ENCODE results near the gene MAGEA9B.
"Not testable (repeated sequence)": the region's sequence is repeated elsewhere in the genome, so short reads cannot be mapped to it uniquely, and the experiment has no call there.

The MAGEA9B gene

GRCh38 chrX:149572743-149573142 lies 14.5 kb downstream of the MAGEA9B start:
- DNase-seq (ENCODE audit: low spot score) = no peak
- TF ChIP-seq, protein P1, sequence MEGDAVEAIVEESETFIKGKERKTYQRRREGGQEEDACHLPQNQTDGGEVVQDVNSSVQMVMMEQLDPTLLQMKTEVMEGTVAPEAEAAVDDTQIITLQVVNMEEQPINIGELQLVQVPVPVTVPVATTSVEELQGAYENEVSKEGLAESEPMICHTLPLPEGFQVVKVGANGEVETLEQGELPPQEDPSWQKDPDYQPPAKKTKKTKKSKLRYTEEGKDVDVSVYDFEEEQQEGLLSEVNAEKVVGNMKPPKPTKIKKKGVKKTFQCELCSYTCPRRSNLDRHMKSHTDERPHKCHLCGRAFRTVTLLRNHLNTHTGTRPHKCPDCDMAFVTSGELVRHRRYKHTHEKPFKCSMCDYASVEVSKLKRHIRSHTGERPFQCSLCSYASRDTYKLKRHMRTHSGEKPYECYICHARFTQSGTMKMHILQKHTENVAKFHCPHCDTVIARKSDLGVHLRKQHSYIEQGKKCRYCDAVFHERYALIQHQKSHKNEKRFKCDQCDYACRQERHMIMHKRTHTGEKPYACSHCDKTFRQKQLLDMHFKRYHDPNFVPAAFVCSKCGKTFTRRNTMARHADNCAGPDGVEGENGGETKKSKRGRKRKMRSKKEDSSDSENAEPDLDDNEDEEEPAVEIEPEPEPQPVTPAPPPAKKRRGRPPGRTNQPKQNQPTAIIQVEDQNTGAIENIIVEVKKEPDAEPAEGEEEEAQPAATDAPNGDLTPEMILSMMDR (IDR thresholded peaks at IDR 0.05; ENCODE audit: extremely low read depth, missing control alignments) = no peak

DNA sequence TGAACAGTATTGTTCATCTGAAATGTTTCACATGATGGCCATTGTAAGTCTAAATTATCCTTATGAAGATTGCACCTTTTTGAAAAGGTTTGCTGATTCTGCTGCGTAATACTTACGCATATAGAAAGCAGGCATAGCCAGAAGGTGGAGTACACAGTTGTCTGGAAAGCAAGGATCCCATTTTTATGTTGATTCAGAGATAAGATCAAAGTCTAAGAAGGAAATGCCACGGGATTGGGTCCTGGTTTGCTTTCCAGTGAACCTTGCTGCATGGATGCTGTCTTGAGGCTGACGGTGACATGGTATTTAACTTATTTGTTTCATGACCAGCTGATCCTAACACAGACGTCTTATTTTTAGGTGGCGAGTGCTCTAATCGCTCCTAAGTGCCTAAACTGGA lies 15.5 kb downstream of the MAGEA9B start:
- TF ChIP-seq, protein P1 (IDR thresholded peaks at IDR 0.05; ENCODE audit: extremely low read depth, missing control alignments) = no peak
- DNase-seq (ENCODE audit: low spot score) = no peak

- TF ChIP-seq, protein P1 (IDR thresholded peaks at IDR 0.05; ENCODE audit: extremely low read depth, missing control alignments) = no peak
- DNase-seq (ENCODE audit: low spot score) = no peak
These were observed 16.6 kb downstream of the MAGEA9B start for GRCh38 chrX:149570668-149571067.

DNA sequence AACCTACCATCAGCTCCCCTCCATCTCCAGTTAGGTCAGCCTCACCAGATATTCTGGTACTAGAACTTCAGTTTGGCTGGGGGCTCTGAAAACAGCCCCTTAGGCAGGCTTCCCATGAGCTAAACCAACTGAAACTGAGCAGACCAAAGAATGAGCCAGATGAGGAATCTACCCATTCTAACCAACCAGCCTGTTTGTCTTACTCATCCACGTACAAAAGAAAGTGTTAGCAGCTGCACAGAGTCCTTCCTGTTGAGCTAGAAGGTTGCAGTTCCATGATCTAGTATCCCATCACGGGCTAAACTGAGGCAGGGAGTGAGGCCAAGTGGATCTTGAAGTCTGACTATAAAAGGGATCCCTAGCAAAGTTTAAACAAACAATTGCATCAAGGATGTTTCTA lies 17.5 kb downstream of the MAGEA9B start:
- TF ChIP-seq, protein P1 (IDR thresholded peaks at IDR 0.05; ENCODE audit: extremely low read depth, missing control alignments) = no peak
- no peak for DNase-seq (ENCODE audit: low spot score)

DNA sequence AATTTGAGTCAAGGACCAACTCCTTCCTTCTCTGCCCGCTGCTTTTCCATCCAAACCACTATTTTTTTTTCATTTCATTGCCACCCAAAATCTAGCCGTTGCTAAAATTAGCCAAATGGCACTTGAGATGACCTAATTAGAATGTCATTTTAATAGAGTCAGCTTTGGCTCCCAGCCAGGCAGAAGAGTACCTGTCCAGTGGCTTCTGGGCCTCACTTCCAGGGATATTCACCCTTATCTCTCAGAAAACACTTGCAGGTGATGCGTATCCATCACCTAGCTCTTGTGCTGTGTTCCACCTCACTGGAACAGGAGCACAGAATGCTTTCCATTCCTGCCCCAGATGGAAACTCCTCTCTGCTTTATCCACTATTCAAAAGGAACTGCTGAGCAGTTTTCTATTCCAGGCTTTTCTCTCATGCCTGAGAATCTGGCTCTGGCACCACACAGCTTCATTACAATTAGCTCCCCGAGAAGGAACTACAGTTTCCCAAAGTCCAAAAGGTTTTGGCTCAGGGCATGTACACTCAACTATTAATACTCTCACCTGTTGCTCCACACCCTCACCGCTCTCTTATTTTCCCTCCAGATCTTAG lies 18.5 kb downstream of the MAGEA9B start:
- TF ChIP-seq, protein P1 (IDR thresholded peaks at IDR 0.05; ENCODE audit: extremely low read depth, missing control alignments) = no peak
- DNase-seq (ENCODE audit: low spot score) = no peak

DNA sequence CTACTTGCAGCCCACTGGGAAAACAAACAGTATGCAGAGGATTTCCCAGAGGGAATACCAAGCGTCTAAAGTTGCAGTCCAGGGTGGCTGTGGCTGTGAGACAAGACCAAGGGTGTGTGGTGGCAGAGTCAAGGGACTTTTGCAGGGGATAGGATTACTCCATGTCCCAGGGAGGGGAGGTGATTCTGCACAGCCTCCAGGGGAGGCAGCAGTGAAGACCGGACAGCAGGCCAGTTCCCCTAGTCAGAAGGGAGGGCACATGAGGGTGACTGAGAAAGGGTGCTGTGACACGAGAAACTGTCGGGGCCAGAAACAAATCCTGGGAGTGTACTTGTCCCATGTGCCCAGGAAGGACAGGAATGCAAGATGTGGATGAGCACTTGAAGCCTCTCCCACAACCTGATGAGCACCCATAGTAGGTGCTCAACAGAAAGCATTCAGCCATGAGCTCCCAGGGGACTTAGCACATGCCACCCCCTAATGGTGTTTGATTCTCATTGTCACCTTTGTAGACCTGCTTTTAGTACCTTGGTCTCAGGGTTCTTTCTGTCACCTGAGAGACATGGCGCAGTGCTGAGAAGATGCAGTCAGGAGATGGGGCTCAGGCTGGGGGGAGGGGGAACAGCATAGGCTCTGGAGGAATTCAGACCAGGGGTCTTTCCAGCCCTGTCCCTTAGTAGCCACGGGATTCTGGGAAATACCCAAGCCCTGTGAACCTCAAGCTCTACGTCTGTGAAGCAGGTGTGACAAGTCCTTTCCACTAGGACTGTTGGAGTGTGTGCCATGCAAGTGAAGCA lies 19.4 kb downstream of the MAGEA9B start:
- DNase-seq (ENCODE audit: low spot score) = no peak
- TF ChIP-seq, protein P1 (IDR thresholded peaks at IDR 0.05; ENCODE audit: extremely low read depth, missing control alignments) = no peak

DNA sequence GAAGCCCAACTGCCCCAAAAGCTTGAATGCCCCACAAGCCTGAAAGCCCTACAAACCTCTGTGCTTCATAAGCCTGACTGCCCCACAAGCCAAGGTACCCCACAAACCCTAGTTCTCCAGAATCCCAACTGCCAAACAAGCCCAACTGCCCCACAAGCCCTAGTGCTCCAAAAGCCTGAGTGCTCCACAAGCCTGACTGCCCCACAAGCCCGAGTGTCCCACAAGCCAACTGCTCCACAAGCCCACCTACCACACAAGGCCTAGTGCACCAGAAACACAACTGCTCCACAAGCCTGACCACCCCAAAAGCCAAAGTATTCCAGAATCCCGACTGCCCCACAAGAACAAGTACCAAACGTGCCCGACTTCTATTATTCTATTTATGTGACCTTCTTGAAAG lies 23.9 kb downstream of the MAGEA9B start:
- no peak for DNase-seq (ENCODE audit: low spot score)
- TF ChIP-seq, protein P1 (IDR thresholded peaks at IDR 0.05; ENCODE audit: extremely low read depth, missing control alignments) = no peak

DNA sequence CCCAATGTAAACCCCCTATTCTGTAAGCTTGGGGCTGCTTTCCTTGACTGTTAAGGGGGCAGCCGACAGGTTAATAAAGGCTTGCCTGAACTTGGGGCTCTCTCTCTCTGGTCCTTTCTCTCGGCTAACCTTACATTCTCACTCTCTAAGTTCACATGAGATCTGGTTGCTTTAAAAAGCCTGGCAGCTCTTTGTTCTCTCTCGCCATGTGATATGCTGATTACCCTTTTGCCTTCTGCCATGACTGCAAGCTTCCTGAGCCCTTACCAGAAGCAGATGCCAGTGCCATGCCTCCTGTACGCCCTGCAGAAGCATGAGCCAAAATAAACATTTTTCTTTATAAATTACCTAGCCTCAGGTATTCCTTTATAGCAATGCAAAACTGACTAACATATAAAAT lies 32.0 kb downstream of the MAGEA9B start:
- DNase-seq (ENCODE audit: low spot score) = not testable (repeated sequence)

DNA sequence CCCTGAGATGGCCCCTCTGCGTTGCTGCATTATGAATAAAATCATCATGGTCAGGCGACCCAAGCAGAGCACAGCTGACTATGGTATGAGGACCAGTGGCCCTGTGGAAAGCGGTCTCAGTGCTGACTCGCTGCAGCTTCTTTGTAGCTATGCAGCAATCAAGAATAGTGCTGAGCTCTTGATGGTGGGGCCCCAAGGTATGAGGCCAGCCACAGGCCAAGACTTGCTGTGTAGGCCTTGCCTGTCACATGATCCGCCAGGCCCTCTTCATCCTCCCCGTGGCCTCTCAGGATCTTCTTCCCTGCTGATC lies 35.4 kb downstream of the MAGEA9B start:
- not testable (repeated sequence) for DNase-seq (ENCODE audit: low spot score)

DNA sequence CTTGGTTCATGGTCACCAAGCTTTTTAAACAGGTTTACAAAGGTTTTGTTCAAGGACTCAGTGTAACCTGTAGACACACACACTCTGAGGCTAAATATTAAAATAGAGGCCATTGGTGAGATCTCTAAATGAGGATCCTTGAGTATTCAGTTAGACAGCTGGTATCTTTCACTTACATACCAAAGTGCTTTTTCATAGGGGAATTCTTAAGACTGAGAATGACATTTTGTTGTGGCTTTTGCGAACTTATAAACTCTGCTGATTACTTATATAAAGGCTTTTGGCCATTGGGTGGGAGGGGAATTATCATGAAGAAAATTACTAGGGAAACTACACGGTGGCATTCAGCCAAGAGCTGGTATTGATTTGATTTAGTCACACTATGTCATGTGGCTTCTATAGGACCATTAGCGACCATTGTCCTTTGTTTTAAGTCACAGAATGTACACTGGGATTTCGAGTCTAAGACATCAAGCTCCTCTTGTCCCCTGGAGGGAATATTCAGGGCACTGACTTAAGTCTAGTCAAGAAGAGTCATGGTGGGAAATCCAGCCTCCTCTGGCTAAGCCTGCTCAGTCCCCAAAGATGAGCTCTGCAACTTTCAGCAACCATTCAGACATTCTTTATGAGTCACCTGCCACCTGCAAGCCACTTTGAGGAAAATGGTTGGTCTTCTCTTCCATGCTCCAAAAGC lies 35.9 kb downstream of the MAGEA9B start:
- DNase-seq (ENCODE audit: low spot score) = not testable (repeated sequence)

DNA sequence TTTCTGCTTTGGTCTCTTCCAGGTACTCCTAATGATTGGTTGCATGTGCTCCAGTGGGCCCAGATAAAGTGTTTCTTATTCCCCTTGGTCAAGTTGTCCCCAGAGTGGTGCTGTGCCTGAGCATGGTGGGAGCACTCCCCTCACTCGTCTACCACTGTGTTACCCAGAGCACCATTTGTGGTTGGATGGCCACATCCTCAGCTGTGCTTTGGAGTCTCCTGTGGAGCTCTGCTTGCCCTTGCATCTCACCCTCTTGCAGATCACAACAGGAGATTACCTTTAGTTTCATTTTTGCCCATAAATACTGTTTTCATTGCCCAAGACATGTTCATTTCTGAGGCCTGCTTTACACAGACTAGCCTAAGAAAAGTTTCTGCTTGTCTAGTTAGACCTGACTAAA lies 36.8 kb downstream of the MAGEA9B start:
- DNase-seq (ENCODE audit: low spot score) = not testable (repeated sequence)

Measured in GM20000 (cell line).